ENCODE results near the gene MRPL48. TPM values are rescaled to one million over a fixed set of nuclear protein-coding genes. Genes with fewer than 3 reads are reported as not detected.

The MRPL48 gene
- total and polyA plus RNA-seq, 10 of the 15 experiments (the other 5 are each of a cell fraction or from before 2014, with no cell fraction given), result 46.7 to 159 (median 83.4) TPM

GRCh38 chr11:73760679-73761402 lies 26.8 kb upstream of the MRPL48 start, which contains the start of gene RAB6A (continued):
- TF ChIP-seq REST (IDR thresholded peaks at IDR 0.05; ENCODE audit: low read depth, low read length) (peak; percentile 59), NR2C1 (IDR thresholded peaks at IDR 0.05) (peak; percentile 82), MLLT1 (IDR thresholded peaks at IDR 0.05) (no peak), ZNF687 (IDR thresholded peaks at IDR 0.05) (peak; percentile 73), GATAD2B (conservative IDR thresholded peaks at IDR 0.05; ENCODE audit: low read depth) (peak; percentile 90), NR2C2 (IDR thresholded peaks at IDR 0.05; ENCODE audit: borderline replicate concordance, control insufficient read depth, insufficient read length, low read depth) (no peak), MAX (IDR thresholded peaks at IDR 0.05; ENCODE audit: low read depth, low read length) (peak; percentile 70; the same call in 1 of the 2 replicates), BHLHE40 (IDR thresholded peaks at IDR 0.05; ENCODE audit: borderline replicate concordance in 1 of 2, low read depth in 2 of 2, low read length in 1 of 2) (peak; percentile 67 to 91), SUZ12 (IDR thresholded peaks at IDR 0.05; ENCODE audit: unreplicated experiment) (no peak), ZNF207 (IDR thresholded peaks at IDR 0.05; ENCODE audit: borderline replicate concordance) (peak; percentile 66; the same call in 1 of the 2 replicates), SMARCA5 (IDR thresholded peaks at IDR 0.05) (peak; percentile 81; the same call in 1 of the 2 replicates), ZNF217 (IDR thresholded peaks at IDR 0.05) (0 out of 2 replicates have a peak, but pooled peaks have one; percentile 41), KLF5 (IDR thresholded peaks at IDR 0.05; ENCODE audit: partially characterized antibody) (peak; percentile 58), TCF3 (IDR thresholded peaks at IDR 0.05; ENCODE audit: borderline replicate concordance, insufficient read depth, low read depth, low read length) (0 out of 2 replicates have a peak, but pooled peaks have one; percentile 44), CHD4 (IDR thresholded peaks at IDR 0.05) (no peak)
